Panc1 (cell line): ENCODE results near the gene PCSK2. TPM values are rescaled to one million over a fixed set of nuclear protein-coding genes. Genes with fewer than 3 reads are reported as not detected.

Experiments
- ATAC-seq: fragments of 200-7000 bp; cut with Tn5 transposase; 2 replicates; pipeline ENCODE4 v1.9.1; 2020; ENCODE audit warnings: mild to moderate bottlenecking, moderate library complexity
- BruUV-seq: library from RNA; stranded (reverse); fragments of 400-500 nt; replicated peaks from 2 replicates; lab custom pipeline; 2021; lab: Mats Ljungman, UMichigan
- CTCF ChIA-PET: fragments of 300-600 bp; sonication (Branson Sonifier 250); formaldehyde crosslinking; loops from one replicate; lab custom pipeline; 2022; ENCODE audit warnings: antibody characterized with exemption; lab: Charles Lee
- POLR2A ChIA-PET: fragments of 300-600 bp; sonication (Branson Sonifier 250); formaldehyde crosslinking; loops from one replicate; lab custom pipeline; 2022; ENCODE audit warnings: antibody characterized with exemption; lab: Charles Lee
- DNase-seq: peaks from one replicate; pipeline ENCODE4 v3.0.0-alpha.2; 2010; ENCODE audit warnings: low read depth, low spot score
- H3K27ac ChIP-seq: 2 replicates; pipeline ENCODE4 v1.5.1; 2011; ENCODE audit warnings: mild to moderate bottlenecking, low read length, inconsistent platforms
- H3K27me3 ChIP-seq: fragments of 200-500 bp; sonication (Bioruptor generic); 2 replicates; pipeline ENCODE4 v1.6.0; 2014; ENCODE audit warnings: low read length, inconsistent platforms; ENCODE audit not compliant: control insufficient read depth, insufficient read depth
- H3K36me3 ChIP-seq: fragments of 200-500 bp; sonication (Bioruptor generic); 2 replicates; pipeline ENCODE4 v1.5.1; 2014; ENCODE audit warnings: inconsistent platforms, mild to moderate bottlenecking, low read length, moderate library complexity; ENCODE audit not compliant: control insufficient read depth, insufficient read depth
- H3K4me1 ChIP-seq: 2 replicates; pipeline ENCODE4 v1.5.1; 2011; ENCODE audit warnings: inconsistent platforms, mild to moderate bottlenecking, low read length, moderate library complexity; ENCODE audit not compliant: control insufficient read depth, insufficient read depth
- H3K4me3 ChIP-seq, 2 experiments: 2 replicates each; pipeline ENCODE4 v1.5.1; 2011 to 2012; ENCODE audit warnings: low read depth in 2 of 2, low read length in 2 of 2, mild to moderate bottlenecking in 2 of 2, inconsistent platforms in 1 of 2, moderate library complexity in 1 of 2
- H3K9me3 ChIP-seq: fragments of 200-500 bp; sonication (Bioruptor generic); 2 replicates; pipeline ENCODE4 v1.5.1; 2014; ENCODE audit warnings: low read depth, mild to moderate bottlenecking, inconsistent platforms, low read length, moderate library complexity; ENCODE audit not compliant: control insufficient read depth, insufficient read depth
- POLR2AphosphoS5 ChIP-seq: IDR thresholded peaks from 2 replicates; pipeline ENCODE4 v1.6.1; 2012; ENCODE audit warnings: mild to moderate bottlenecking, low read depth, low read length, moderate library complexity
- SIN3A ChIP-seq: IDR thresholded peaks from 2 replicates; pipeline ENCODE4 v1.6.1; 2012; ENCODE audit warnings: low read depth, mild to moderate bottlenecking, low read length, moderate library complexity, borderline replicate concordance; ENCODE audit not compliant: insufficient read depth
- TCF7L2 ChIP-seq: IDR thresholded peaks from 2 replicates; pipeline ENCODE4 v1.6.1; 2011; ENCODE audit warnings: mild to moderate bottlenecking, low read depth, low read length, inconsistent platforms
- in situ Hi-C: cut with HindIII; loops from 2 replicates; pipeline ENCODE4 v1.10.0; 2016; ENCODE audit warnings: low sequenced_read_pairs, low pct_unique_long_range_greater_than_20kb
- intact Hi-C: fragments of 100-400 bp; cut with micrococcal nuclease; formaldehyde crosslinking; loops from one replicate; pipeline ENCODE4 v1.10.0; 2022; ENCODE audit not compliant: unreplicated experiment
- total RNA-seq: library from RNA; stranded (reverse); gene quantifications from one replicate; pipeline ENCODE4 v1.2.1, GENCODE V29; 2021; ENCODE audit not compliant: unreplicated experiment
- TF ChIP-seq, protein P1 (sequence below): fragments of 450-650 bp; IDR thresholded peaks from 2 replicates; pipeline ENCODE4 v1.5.1; 2017; ENCODE audit warnings: mild to moderate bottlenecking
- TF ChIP-seq, protein P2 (sequence below), 2 experiments: IDR thresholded peaks; 2 replicates each; pipeline ENCODE4 v1.6.1; 2011 to 2012; ENCODE audit warnings: low read depth in 2 of 2, control low read depth in 1 of 2, low read length in 1 of 2, mild to moderate bottlenecking in 1 of 2, moderate library complexity in 1 of 2; ENCODE audit not compliant: insufficient read depth in 1 of 2

PCSK2 gene
- total RNA-seq, 1 experiment from 2014 or later = not detected

DNA sequence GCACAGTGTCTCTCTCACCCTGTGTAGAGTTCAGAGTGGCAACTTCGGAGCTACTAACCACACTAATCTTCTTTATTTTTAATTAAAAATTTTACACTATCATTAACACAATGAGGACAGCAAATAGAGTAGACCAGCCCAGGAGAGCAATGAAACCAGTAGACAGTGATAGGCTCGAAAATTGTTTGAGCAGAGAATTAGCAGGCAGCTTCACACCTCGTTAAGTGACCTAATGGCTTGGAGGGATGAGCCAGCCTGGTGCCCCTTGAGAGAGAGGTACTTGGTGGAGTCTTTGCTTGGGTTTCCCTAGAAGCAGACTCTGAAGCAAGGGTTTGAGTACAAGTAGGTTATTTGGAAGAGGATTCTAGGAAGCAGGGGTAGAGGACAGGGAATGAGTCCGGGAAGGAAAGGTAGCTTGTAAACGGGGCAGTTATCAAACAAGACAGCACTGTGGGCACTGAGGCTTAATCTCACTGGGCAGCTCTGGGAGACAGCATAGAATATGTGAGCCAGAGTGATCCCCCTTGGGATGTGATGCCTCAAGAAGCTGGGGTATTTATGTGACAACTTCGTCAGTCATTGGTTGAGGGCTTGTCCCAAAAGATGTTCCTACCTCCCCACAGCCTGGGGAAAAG is 146.1 kb downstream of the PCSK2 start:
- no peak overlapping the region for H3K27ac ChIP-seq
- H3K36me3 ChIP-seq = no peaks in the 10 kb centered on the region
- ChIA-PET POLR2A (no interaction called here), CTCF (no interaction called here)
- no peaks in the 10 kb centered on the region; the same call in 1 of the 2 replicates for H3K27me3 ChIP-seq
- BruUV-seq = no TSS peak
- H3K9me3 ChIP-seq = no peaks in the 10 kb centered on the region
- TF ChIP-seq TCF7L2 (no peak), SIN3A (no peak), POLR2AphosphoS5 (no peak)
- TF ChIP-seq, protein P1, sequence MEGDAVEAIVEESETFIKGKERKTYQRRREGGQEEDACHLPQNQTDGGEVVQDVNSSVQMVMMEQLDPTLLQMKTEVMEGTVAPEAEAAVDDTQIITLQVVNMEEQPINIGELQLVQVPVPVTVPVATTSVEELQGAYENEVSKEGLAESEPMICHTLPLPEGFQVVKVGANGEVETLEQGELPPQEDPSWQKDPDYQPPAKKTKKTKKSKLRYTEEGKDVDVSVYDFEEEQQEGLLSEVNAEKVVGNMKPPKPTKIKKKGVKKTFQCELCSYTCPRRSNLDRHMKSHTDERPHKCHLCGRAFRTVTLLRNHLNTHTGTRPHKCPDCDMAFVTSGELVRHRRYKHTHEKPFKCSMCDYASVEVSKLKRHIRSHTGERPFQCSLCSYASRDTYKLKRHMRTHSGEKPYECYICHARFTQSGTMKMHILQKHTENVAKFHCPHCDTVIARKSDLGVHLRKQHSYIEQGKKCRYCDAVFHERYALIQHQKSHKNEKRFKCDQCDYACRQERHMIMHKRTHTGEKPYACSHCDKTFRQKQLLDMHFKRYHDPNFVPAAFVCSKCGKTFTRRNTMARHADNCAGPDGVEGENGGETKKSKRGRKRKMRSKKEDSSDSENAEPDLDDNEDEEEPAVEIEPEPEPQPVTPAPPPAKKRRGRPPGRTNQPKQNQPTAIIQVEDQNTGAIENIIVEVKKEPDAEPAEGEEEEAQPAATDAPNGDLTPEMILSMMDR = no peak
- TF ChIP-seq, protein P2, sequence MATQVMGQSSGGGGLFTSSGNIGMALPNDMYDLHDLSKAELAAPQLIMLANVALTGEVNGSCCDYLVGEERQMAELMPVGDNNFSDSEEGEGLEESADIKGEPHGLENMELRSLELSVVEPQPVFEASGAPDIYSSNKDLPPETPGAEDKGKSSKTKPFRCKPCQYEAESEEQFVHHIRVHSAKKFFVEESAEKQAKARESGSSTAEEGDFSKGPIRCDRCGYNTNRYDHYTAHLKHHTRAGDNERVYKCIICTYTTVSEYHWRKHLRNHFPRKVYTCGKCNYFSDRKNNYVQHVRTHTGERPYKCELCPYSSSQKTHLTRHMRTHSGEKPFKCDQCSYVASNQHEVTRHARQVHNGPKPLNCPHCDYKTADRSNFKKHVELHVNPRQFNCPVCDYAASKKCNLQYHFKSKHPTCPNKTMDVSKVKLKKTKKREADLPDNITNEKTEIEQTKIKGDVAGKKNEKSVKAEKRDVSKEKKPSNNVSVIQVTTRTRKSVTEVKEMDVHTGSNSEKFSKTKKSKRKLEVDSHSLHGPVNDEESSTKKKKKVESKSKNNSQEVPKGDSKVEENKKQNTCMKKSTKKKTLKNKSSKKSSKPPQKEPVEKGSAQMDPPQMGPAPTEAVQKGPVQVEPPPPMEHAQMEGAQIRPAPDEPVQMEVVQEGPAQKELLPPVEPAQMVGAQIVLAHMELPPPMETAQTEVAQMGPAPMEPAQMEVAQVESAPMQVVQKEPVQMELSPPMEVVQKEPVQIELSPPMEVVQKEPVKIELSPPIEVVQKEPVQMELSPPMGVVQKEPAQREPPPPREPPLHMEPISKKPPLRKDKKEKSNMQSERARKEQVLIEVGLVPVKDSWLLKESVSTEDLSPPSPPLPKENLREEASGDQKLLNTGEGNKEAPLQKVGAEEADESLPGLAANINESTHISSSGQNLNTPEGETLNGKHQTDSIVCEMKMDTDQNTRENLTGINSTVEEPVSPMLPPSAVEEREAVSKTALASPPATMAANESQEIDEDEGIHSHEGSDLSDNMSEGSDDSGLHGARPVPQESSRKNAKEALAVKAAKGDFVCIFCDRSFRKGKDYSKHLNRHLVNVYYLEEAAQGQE (IDR thresholded peaks at IDR 0.05; ENCODE audit: insufficient read depth in 1 of 2, low read depth in 2 of 2, low read length in 1 of 2) = no peak
- no peak overlapping the region for H3K4me3 ChIP-seq
- ATAC-seq (no peak), DNase-seq (no peak)
- H3K4me1 ChIP-seq = no peaks in the 10 kb centered on the region
- intact Hi-C loops = no loop called here
- in situ Hi-C loops = no loop called here

DNA sequence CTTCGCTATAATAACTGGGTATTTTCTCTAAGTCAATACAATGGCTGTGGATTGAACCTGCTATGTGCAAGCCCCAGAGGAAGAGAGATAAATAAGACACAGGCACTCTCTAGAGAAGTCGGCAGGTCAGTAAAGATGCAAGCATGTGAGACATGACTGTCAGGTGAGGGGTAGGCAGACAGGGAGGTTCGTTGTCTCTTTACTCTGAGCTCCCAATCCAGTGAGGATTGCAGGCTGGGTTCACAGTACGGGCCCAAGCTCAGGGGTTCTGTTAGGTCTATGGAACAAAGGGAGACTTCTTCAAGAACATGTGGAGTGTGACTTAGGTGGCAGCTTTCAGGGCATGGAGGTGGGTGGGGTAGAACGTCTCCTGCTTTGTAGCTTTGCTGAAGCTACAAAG is 147.2 kb downstream of the PCSK2 start:
- TF ChIP-seq TCF7L2 (no peak), POLR2AphosphoS5 (no peak), SIN3A (no peak)
- TF ChIP-seq, protein P1 = no peak
- TF ChIP-seq, protein P2 (IDR thresholded peaks at IDR 0.05; ENCODE audit: insufficient read depth in 1 of 2, low read depth in 2 of 2, low read length in 1 of 2) = no peak
- CTCF ChIA-PET = no interaction called here
- no TSS peak for BruUV-seq
- Histone ChIP-seq H3K9me3 (no peaks in the 10 kb centered on the region), H3K27me3 (no peaks in the 10 kb centered on the region; the same call in 1 of the 2 replicates), H3K4me3 (no peak overlapping the region), H3K36me3 (no peaks in the 10 kb centered on the region), H3K27ac (no peak overlapping the region), H3K4me1 (no peaks in the 10 kb centered on the region)
- in situ Hi-C loops = no loop called here
- intact Hi-C loops = no loop called here
- no peak for DNase-seq
- ATAC-seq = no peak
- POLR2A ChIA-PET = no interaction called here
